NCI-H2029 treated with DMSO at 0.1 percent for 48 hours (cell line): Measurements from ENCODE around the gene PPP1R9A.
"Not testable (repeated sequence)": the region's sequence is repeated elsewhere in the genome, so short reads cannot be mapped to it uniquely, and the experiment has no call there.

Source experiments
- DNase-seq: peaks from one replicate; lab custom pipeline; 2025; lab: John Stamatoyannopoulos, UW

The PPP1R9A gene

GRCh38 chr7:94975336-94975735 lies 67.9 kb downstream of the PPP1R9A start:
- no peak for DNase-seq

- DNase-seq: no peak
Observed at GRCh38 chr7:94980418-94981142, 73.2 kb downstream of the PPP1R9A start.

GRCh38 chr7:94995921-94996320 lies 88.5 kb downstream of the PPP1R9A start:
- no peak for DNase-seq

GRCh38 chr7:94996369-94996768 lies 89.0 kb downstream of the PPP1R9A start:
- no peak for DNase-seq

- no peak for DNase-seq
Observed at GRCh38 chr7:94997547-94997946, 90.2 kb downstream of the PPP1R9A start.

- DNase-seq: no peak
Observed at GRCh38 chr7:94998266-94999068, 91.1 kb downstream of the PPP1R9A start.

- DNase-seq: no peak
Observed at GRCh38 chr7:94999069-94999351, 91.6 kb downstream of the PPP1R9A start.

- DNase-seq: not testable (repeated sequence)
Observed at GRCh38 chr7:94999601-95000000, 92.2 kb downstream of the PPP1R9A start.

- DNase-seq: no peak
Observed at GRCh38 chr7:95001258-95001657, 93.9 kb downstream of the PPP1R9A start.

GRCh38 chr7:95001815-95002561 lies 94.6 kb downstream of the PPP1R9A start:
- DNase-seq: no peak

GRCh38 chr7:95002775-95003174 lies 95.4 kb downstream of the PPP1R9A start:
- no peak for DNase-seq

- DNase-seq: no peak
Observed at GRCh38 chr7:95004618-95005247, 97.3 kb downstream of the PPP1R9A start.

- DNase-seq: no peak
Observed at GRCh38 chr7:95006010-95006409, 98.6 kb downstream of the PPP1R9A start.

- DNase-seq: not testable (repeated sequence)
Observed at GRCh38 chr7:95008773-95009172, 101.4 kb downstream of the PPP1R9A start.

GRCh38 chr7:95011146-95011928 lies 103.9 kb downstream of the PPP1R9A start:
- no peak for DNase-seq

GRCh38 chr7:95011995-95012394 lies 104.6 kb downstream of the PPP1R9A start:
- no peak for DNase-seq

GRCh38 chr7:95018021-95018420 lies 110.6 kb downstream of the PPP1R9A start:
- no peak for DNase-seq

- DNase-seq: no peak
Observed at GRCh38 chr7:95026018-95026417, 118.6 kb downstream of the PPP1R9A start.

- DNase-seq: no peak
Observed at GRCh38 chr7:95026421-95027072, 119.2 kb downstream of the PPP1R9A start.

GRCh38 chr7:95027234-95027872 lies 120.0 kb downstream of the PPP1R9A start:
- no peak for DNase-seq

- DNase-seq: no peak
Observed at GRCh38 chr7:95028683-95029082, 121.3 kb downstream of the PPP1R9A start.
